Measurements from ENCODE around the gene ING3. TPM values are rescaled to one million over a fixed set of nuclear protein-coding genes. Genes with fewer than 3 reads are reported as not detected.
A peak's percentile ranks its signal among the peaks of the same experiment; 100 is the strongest.

The ING3 gene
- total and polyA plus RNA-seq, 2 of the 8 experiments (the other 6 are each of a cell fraction or from before 2014, with no cell fraction given), result 6.0 to 17.7 TPM

DNA sequence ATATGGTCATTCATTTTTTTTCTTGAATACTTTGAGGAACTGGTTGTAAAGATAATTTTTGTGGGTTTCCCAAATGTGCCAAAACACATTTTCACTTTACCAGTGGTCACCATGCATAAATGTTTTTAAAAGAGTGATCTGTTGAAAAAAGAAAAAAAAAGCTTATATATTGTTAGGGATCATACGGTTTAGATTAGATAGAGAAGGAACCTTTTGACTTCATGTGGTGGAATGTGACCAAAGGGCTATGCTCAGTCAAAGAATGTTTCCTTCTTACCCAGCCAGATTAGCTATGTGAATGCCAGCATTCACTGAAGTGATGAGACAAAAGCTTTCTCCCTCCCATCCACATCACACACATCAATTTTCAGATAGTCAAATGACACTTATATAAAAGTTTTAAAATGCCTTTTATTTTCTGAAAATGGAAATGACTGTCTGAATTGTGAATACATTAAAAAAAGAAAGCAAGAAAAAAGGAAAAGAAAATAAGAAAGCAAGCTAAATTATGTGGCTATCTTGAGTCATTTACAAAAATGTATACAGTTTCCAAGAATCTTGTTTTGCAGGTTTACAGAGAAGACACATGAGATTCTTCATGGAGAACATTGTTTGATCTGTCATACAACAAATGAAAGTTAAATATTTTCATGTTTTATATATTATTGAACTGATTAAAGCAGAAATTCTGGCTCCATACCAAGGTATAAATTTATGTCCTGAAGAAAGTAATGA lies 29.4 kb downstream of the ING3 start:
- peaks cover 0 to 10% (median under 1%) of the 10 kb centered on the region in 4 experiments; a peak in 2 of 8 replicates for H3K36me3 ChIP-seq (ENCODE audit: control insufficient read depth in 2 of 4, insufficient read depth in 4 of 4, low read length in 3 of 4)
- ChIA-PET CTCF (ENCODE audit: partially characterized antibody) (interaction anchor here (0.7 to 2.6 kb wide), 6 partner anchors 8 to 184 kb away, joined by 3 to 7 read pairs (median 3); partner anchors contain the start of gene CPED1), POLR2A (ENCODE audit: partially characterized antibody) (no interaction called here)
- no peak overlapping the region for H3K14ac ChIP-seq (ENCODE audit: insufficient read length)
- H3K4ac ChIP-seq (replicated peaks; ENCODE audit: insufficient read length, low read depth, low read length), result no peak overlapping the region
- no peak overlapping the region for H3K56ac ChIP-seq (replicated peaks; ENCODE audit: insufficient read length, low read depth, low read length)
- H2AFZ ChIP-seq (ENCODE audit: low read length), result no peak overlapping the region
- FAIRE-seq (peak; percentile 78), DNase-seq (ENCODE audit: low read depth in 1 of 2, low spot score in 2 of 2) (no peak)
- H3K4me3 ChIP-seq (ENCODE audit: extremely low read depth in 1 of 4, insufficient read depth in 2 of 4, low read depth in 3 of 4, low read length in 4 of 4), result no peak overlapping the region
- no peak overlapping the region for H3K18ac ChIP-seq (ENCODE audit: extremely low read depth, low read length)
- H3K23ac ChIP-seq (ENCODE audit: insufficient read length), result no peak overlapping the region
- H4K91ac ChIP-seq (replicated peaks; ENCODE audit: insufficient read length, low read length), result no peak overlapping the region
- H3K9me3 ChIP-seq (ENCODE audit: insufficient read depth in 2 of 2, low read depth in 1 of 2, low read length in 1 of 2), result no peaks in the 10 kb centered on the region
- no peaks in the 10 kb centered on the region for H3K79me2 ChIP-seq (ENCODE audit: control insufficient read depth in 1 of 2, insufficient read depth in 2 of 2, low read length in 2 of 2)
- H4K8ac ChIP-seq (ENCODE audit: extremely low read depth, insufficient read depth, low read length), result no peak overlapping the region
- H3K23me2 ChIP-seq (ENCODE audit: low read depth, low read length), result no peaks in the 10 kb centered on the region
- H3K27me3 ChIP-seq (replicated peaks in 1 of 4; ENCODE audit: control insufficient read depth in 3 of 4, extremely low read depth in 1 of 4, insufficient read depth in 3 of 4, low read length in 3 of 4), result no peaks in the 10 kb centered on the region
- H3K4me2 ChIP-seq (ENCODE audit: insufficient read depth in 1 of 2, low read depth in 2 of 2, low read length in 2 of 2), result no peak overlapping the region
- TF ChIP-seq TEAD4 (IDR thresholded peaks at IDR 0.05; ENCODE audit: low read depth, low read length) (0 out of 2 replicates have a peak, but pooled peaks have one; percentile 44), NRF1 (IDR thresholded peaks at IDR 0.05; ENCODE audit: low read depth, low read length) (no peak)
- H4K20me1 ChIP-seq (replicated peaks in 1 of 2; ENCODE audit: control insufficient read depth in 1 of 2, insufficient read depth in 2 of 2, low read length in 2 of 2), result peaks cover 0 to 2% of the 10 kb centered on the region in 2 experiments
- WGBS, 2 experiments (ENCODE audit: extremely low coverage in 1 of 2, insufficient coverage in 1 of 2, insufficient read length in 1 of 2, insufficient replicate concordance in 2 of 2, low coverage in 1 of 2, low lambda C conversion rate in 2 of 2, missing lambda C conversion rate in 1 of 2), result 88% methylated on average over 1 of the region's 1 CpG; no CpG with 5 or more reads in 1 of the 2 experiments
- H2BK20ac ChIP-seq (ENCODE audit: low read length), result no peak overlapping the region
- H3K4me1 ChIP-seq (replicated peaks in 1 of 4; ENCODE audit: control insufficient read depth in 3 of 4, insufficient read depth in 4 of 4, low read length in 3 of 4), result no peaks in the 10 kb centered on the region
- no peak overlapping the region for H2BK120ac ChIP-seq (replicated peaks; ENCODE audit: low read depth, low read length)
- no peak overlapping the region for H2BK12ac ChIP-seq (ENCODE audit: low read depth, low read length)
- H2AK5ac ChIP-seq (ENCODE audit: low read depth, low read length), result no peak overlapping the region
- no peak overlapping the region for H2BK15ac ChIP-seq (ENCODE audit: low read length)
- H3K27ac ChIP-seq (ENCODE audit: low read depth, low read length), result no peak overlapping the region
- no peaks in the 10 kb centered on the region for H3K79me1 ChIP-seq (ENCODE audit: low read depth, low read length)
- no peak overlapping the region for H3K9ac ChIP-seq (replicated peaks in 1 of 4; ENCODE audit: extremely low read depth in 1 of 4, low read depth in 3 of 4, low read length in 3 of 4)
- no peak overlapping the region for H4K5ac ChIP-seq (ENCODE audit: insufficient read length, low read depth, low read length)
- H2BK5ac ChIP-seq (ENCODE audit: low read depth, low read length), result no peak overlapping the region
